Neural progenitor cell (in vitro differentiated cells): ENCODE data around the gene BICRAL. TPM values are rescaled to one million over a fixed set of nuclear protein-coding genes. Genes with fewer than 3 reads are reported as not detected.

ENCODE experiments used
- DNase-seq: peaks from one replicate; pipeline ENCODE4 v3.0.0-alpha.2; 2016; ENCODE audit warnings: low spot score
- H2AFZ ChIP-seq: fragments of 200-600 bp; sonication (generic); replicated peaks from 2 replicates; pipeline ENCODE4 v1.6.1; 2016; ENCODE audit warnings: antibody characterized with exemption
- H3F3A ChIP-seq: fragments of 200-600 bp; sonication (generic); 2 replicates; pipeline ENCODE4 v1.6.1; 2016; ENCODE audit warnings: antibody characterized with exemption, low read depth
- H3K27ac ChIP-seq: fragments of 200-600 bp; sonication (generic); 2 replicates; pipeline ENCODE4 v1.5.1; 2016; ENCODE audit warnings: mild to moderate bottlenecking
- H3K27me3 ChIP-seq: fragments of 200-600 bp; sonication (generic); 2 replicates; pipeline ENCODE4 v1.6.1; 2016; ENCODE audit warnings: mild to moderate bottlenecking, moderate library complexity
- H3K36me3 ChIP-seq: fragments of 200-600 bp; sonication (generic); 2 replicates; pipeline ENCODE4 v1.5.1; 2016
- H3K4me1 ChIP-seq: fragments of 200-600 bp; sonication (generic); 2 replicates; pipeline ENCODE4 v1.6.1; 2016; ENCODE audit warnings: mixed run types
- H3K4me2 ChIP-seq: fragments of 200-600 bp; sonication (generic); 2 replicates; pipeline ENCODE4 v1.6.1; 2016
- H3K4me3 ChIP-seq: fragments of 200-600 bp; sonication (generic); 2 replicates; pipeline ENCODE4 v1.5.1; 2016
- H3K79me2 ChIP-seq: fragments of 200-600 bp; sonication (generic); 2 replicates; pipeline ENCODE4 v1.6.1; 2016; ENCODE audit warnings: low read depth
- H3K9ac ChIP-seq: fragments of 200-600 bp; sonication (generic); 2 replicates; pipeline ENCODE4 v1.6.1; 2016
- H3K9me3 ChIP-seq: fragments of 200-600 bp; sonication (generic); 2 replicates; pipeline ENCODE4 v1.5.1; 2016; ENCODE audit warnings: low read depth
- H4K20me1 ChIP-seq: fragments of 200-600 bp; sonication (generic); 2 replicates; pipeline ENCODE4 v1.6.1; 2016; ENCODE audit warnings: low read depth
- H3K27ac Mint-ChIP-seq: 3 replicates; pipeline ENCODE4 v1.8.0; 2021; ENCODE audit warnings: mixed read lengths
- H3K27me3 Mint-ChIP-seq: 2 replicates; pipeline ENCODE4 v1.8.0; 2022; ENCODE audit warnings: low read depth, mild to moderate bottlenecking, inconsistent platforms, moderate library complexity, mixed read lengths; ENCODE audit not compliant: insufficient read depth
- H3K36me3 Mint-ChIP-seq: 3 replicates; pipeline ENCODE4 v1.8.0; 2021; ENCODE audit warnings: mixed read lengths
- H3K4me1 Mint-ChIP-seq: 3 replicates; pipeline ENCODE4 v1.8.0; 2021; ENCODE audit warnings: mixed read lengths
- H3K4me3 Mint-ChIP-seq: 3 replicates; pipeline ENCODE4 v1.8.0; 2021; ENCODE audit warnings: mild to moderate bottlenecking, moderate library complexity, mixed read lengths
- H3K9me3 Mint-ChIP-seq: 3 replicates; pipeline ENCODE4 v1.8.0; 2020; ENCODE audit warnings: mixed read lengths
- CTCF ChIP-seq: fragments of 200-600 bp; sonication (generic); IDR thresholded peaks from 2 replicates; pipeline ENCODE4 v1.5.1; 2017; ENCODE audit warnings: antibody characterized with exemption, mild to moderate bottlenecking
- EZH2 ChIP-seq: fragments of 200-600 bp; sonication (generic); IDR thresholded peaks from 2 replicates; pipeline ENCODE4 v1.6.1; 2017; ENCODE audit warnings: antibody characterized with exemption, mild to moderate bottlenecking, moderate library complexity
- EZH2phosphoT487 ChIP-seq: fragments of 200-600 bp; sonication (generic); IDR thresholded peaks from 2 replicates; pipeline ENCODE4 v1.6.1; 2017; ENCODE audit warnings: antibody characterized with exemption
- total RNA-seq: library from RNA; depleted of rRNA; stranded (reverse); fragments of >200 nt; gene quantifications from 2 replicates; pipeline ENCODE4 v1.2.3, GENCODE V29; 2015; ENCODE audit warnings: low replicate concordance

The BICRAL gene
- total RNA-seq, 1 donor from 2014 or later = 8.6 TPM

- H3K4me1 ChIP-seq = peaks cover 24% of the 10 kb centered on the region
- H3K36me3 ChIP-seq = no peaks in the 10 kb centered on the region
- H3K9me3 ChIP-seq = no peaks in the 10 kb centered on the region
- H3K27me3 ChIP-seq = no peaks in the 10 kb centered on the region
- Mint-ChIP-seq H3K27ac (no peak overlapping the region), H3K4me1 (peaks cover 38% of the 10 kb centered on the region), H3K36me3 (peaks cover 4% of the 10 kb centered on the region), H3K4me3 (no peak overlapping the region), H3K27me3 (peaks cover 2% of the 10 kb centered on the region), H3K9me3 (no peaks in the 10 kb centered on the region)
- H2AFZ ChIP-seq = no peak overlapping the region
- H3K4me2 ChIP-seq = no peak overlapping the region
- DNase-seq = no peak
- no peak overlapping the region for H3K4me3 ChIP-seq
- no peak overlapping the region for H3K27ac ChIP-seq
- no peaks in the 10 kb centered on the region for H3K79me2 ChIP-seq
- H4K20me1 ChIP-seq = peaks cover 30% of the 10 kb centered on the region
- TF ChIP-seq EZH2 (no peak), CTCF (no peak), EZH2phosphoT487 (no peak)
- peaks cover 31% of the 10 kb centered on the region for H3F3A ChIP-seq
- H3K9ac ChIP-seq = no peak overlapping the region
Measured at GRCh38 chr6:42754759-42755158, 27.1 kb upstream of the BICRAL start.

GRCh38 chr6:42756722-42757121, 25.1 kb upstream of the BICRAL start:
- no peaks in the 10 kb centered on the region for H3K79me2 ChIP-seq
- no peak overlapping the region for H3K27ac ChIP-seq
- H3F3A ChIP-seq = peaks cover 31% of the 10 kb centered on the region
- H3K36me3 ChIP-seq = no peaks in the 10 kb centered on the region
- Mint-ChIP-seq H3K27ac (no peak overlapping the region), H3K4me3 (no peak overlapping the region), H3K36me3 (peaks cover 4% of the 10 kb centered on the region), H3K9me3 (no peaks in the 10 kb centered on the region), H3K4me1 (peaks cover 38% of the 10 kb centered on the region), H3K27me3 (peaks cover 3% of the 10 kb centered on the region)
- H3K9ac ChIP-seq = no peak overlapping the region
- H3K9me3 ChIP-seq = no peaks in the 10 kb centered on the region
- peaks cover 31% of the 10 kb centered on the region for H4K20me1 ChIP-seq
- peak; percentile 31 for DNase-seq
- peak overlapping the region; percentile 48 for H3K4me2 ChIP-seq
- H3K4me1 ChIP-seq = peaks cover 24% of the 10 kb centered on the region
- H3K27me3 ChIP-seq = no peaks in the 10 kb centered on the region
- H3K4me3 ChIP-seq = no peak overlapping the region
- TF ChIP-seq EZH2phosphoT487 (no peak), CTCF (no peak)
- H2AFZ ChIP-seq = no peak overlapping the region

GRCh38 chr6:42758756-42759430, 23.0 kb upstream of the BICRAL start:
- no peaks in the 10 kb centered on the region for H3K9me3 ChIP-seq
- no peak overlapping the region for H3K4me3 ChIP-seq
- no peaks in the 10 kb centered on the region for H3K27me3 ChIP-seq
- peaks cover 24% of the 10 kb centered on the region for H3K4me1 ChIP-seq
- no peak overlapping the region for H2AFZ ChIP-seq
- no peak for DNase-seq
- H3K4me2 ChIP-seq = no peak overlapping the region
- no peak for TF ChIP-seq EZH2
- TF ChIP-seq CTCF = no peak
- TF ChIP-seq EZH2phosphoT487 = no peak
- no peaks in the 10 kb centered on the region for H3K36me3 ChIP-seq
- H3K9ac ChIP-seq = no peak overlapping the region
- no peaks in the 10 kb centered on the region for H3K79me2 ChIP-seq
- Mint-ChIP-seq H3K4me3 (no peak overlapping the region), H3K27ac (no peak overlapping the region), H3K27me3 (peaks cover 3% of the 10 kb centered on the region), H3K9me3 (no peaks in the 10 kb centered on the region), H3K36me3 (peaks cover 2% of the 10 kb centered on the region), H3K4me1 (peaks cover 38% of the 10 kb centered on the region)
- peaks cover 31% of the 10 kb centered on the region for H3F3A ChIP-seq
- H4K20me1 ChIP-seq = peaks cover 31% of the 10 kb centered on the region
- no peak overlapping the region for H3K27ac ChIP-seq
